ENCODE results near the gene TERB2. TPM values are rescaled to one million over a fixed set of nuclear protein-coding genes. Genes with fewer than 3 reads are reported as not detected.

TERB2 gene
- polyA plus RNA-seq, 3 donors: not detected

Other genes with a start within 250 kb of the TERB2 start
- gene PATL2, start 245.4 kb upstream of the TERB2 start, polyA plus RNA-seq (ENCODE audit: insufficient read length in 3 of 3): 1 to 10 TPM in 1 of 3 donors, under 1 TPM in 2; 0.64 to 2.2 (median 0.65) TPM
- gene B2M, start 245.2 kb upstream of the TERB2 start, polyA plus RNA-seq (ENCODE audit: insufficient read length in 3 of 3): 100 to 1,000 TPM; 770 to 879 (median 791) TPM
- 10 to 100 TPM; 17.3 to 27.9 (median 22.5) TPM for gene TRIM69, start 220.2 kb upstream of the TERB2 start, polyA plus RNA-seq (ENCODE audit: insufficient read length in 3 of 3)
- 10 to 100 TPM; 38.1 to 44.3 (median 41.7) TPM for gene SORD, start 66.5 kb downstream of the TERB2 start, polyA plus RNA-seq (ENCODE audit: insufficient read length in 3 of 3)
- under 1 TPM; 0.05 to 0.11 (median 0.07) TPM for gene DUOX2, start 157.5 kb downstream of the TERB2 start, polyA plus RNA-seq (ENCODE audit: insufficient read length in 3 of 3)
- gene DUOXA2, start 157.6 kb downstream of the TERB2 start, polyA plus RNA-seq (ENCODE audit: insufficient read length in 3 of 3): not detected
- gene DUOXA1, start 173.2 kb downstream of the TERB2 start, polyA plus RNA-seq (ENCODE audit: insufficient read length in 3 of 3): under 1 TPM; 0.16 to 0.56 (median 0.20) TPM
- gene DUOX1, start 173.3 kb downstream of the TERB2 start, polyA plus RNA-seq (ENCODE audit: insufficient read length in 3 of 3): 1 to 10 TPM; 3.2 to 5.1 (median 3.8) TPM
- 10 to 100 TPM; 15.0 to 20.4 (median 16.5) TPM for gene SHF, start 231.3 kb downstream of the TERB2 start, polyA plus RNA-seq (ENCODE audit: insufficient read length in 3 of 3)

Measured in renal cortex interstitium (tissue), 3 donors.